IMR-90 (cell line): ENCODE data around the gene DGKB. TPM values are rescaled to one million over a fixed set of nuclear protein-coding genes. Genes with fewer than 3 reads are reported as not detected.

Source experiments
- ATAC-seq: fragments of 200-7000 bp; cut with Tn5 transposase; 2 replicates; pipeline ENCODE4 v1.9.1; 2020; ENCODE audit warnings: low read depth, mild to moderate bottlenecking, moderate library complexity
- BruUV-seq: library from RNA; stranded (reverse); fragments of 400-500 nt; replicated peaks from 2 replicates; lab custom pipeline; 2021; lab: Mats Ljungman, UMichigan
- CTCF ChIA-PET: fragments of 300-600 bp; formaldehyde crosslinking; extraction: SDS; loops from one replicate; lab custom pipeline; 2021; ENCODE audit warnings: antibody characterized with exemption; lab: Yijun Ruan, JAX
- POLR2A ChIA-PET: fragments of 300-600 bp; sonication (Branson Sonifier 250); formaldehyde crosslinking; loops from one replicate; lab custom pipeline; 2022; ENCODE audit warnings: antibody characterized with exemption; ENCODE audit not compliant: unreplicated experiment; lab: Charles Lee
- DNase-seq: peaks from one replicate; pipeline ENCODE4 v3.0.0; 2013
- H2AFZ ChIP-seq: replicated peaks from 2 replicates; pipeline ENCODE3; 2013; ENCODE audit warnings: low read length, mild to moderate bottlenecking; ENCODE audit not compliant: poor library complexity
- H2AK5ac ChIP-seq: 2 replicates; pipeline ENCODE4 v1.6.1; 2013; ENCODE audit warnings: low read depth, low read length, inconsistent platforms
- H2AK9ac ChIP-seq: replicated peaks from 2 replicates; pipeline ENCODE3; 2013; ENCODE audit warnings: mild to moderate bottlenecking, low read depth, low read length, moderate library complexity; ENCODE audit not compliant: poor library complexity
- H2BK120ac ChIP-seq: 2 replicates; pipeline ENCODE4 v1.6.1; 2013; ENCODE audit warnings: low read depth, low read length, inconsistent platforms
- H2BK15ac ChIP-seq: 3 replicates; pipeline ENCODE4 v1.6.1; 2013; ENCODE audit warnings: low read depth, low read length, inconsistent platforms
- H2BK20ac ChIP-seq: 2 replicates; pipeline ENCODE4 v1.6.1; 2013; ENCODE audit warnings: low read depth, mild to moderate bottlenecking, inconsistent platforms, low read length, moderate library complexity
- H2BK5ac ChIP-seq: 2 replicates; pipeline ENCODE4 v1.6.1; 2013; ENCODE audit warnings: mild to moderate bottlenecking, low read depth, low read length, inconsistent platforms; ENCODE audit not compliant: poor library complexity, severe bottlenecking
- H3K14ac ChIP-seq: replicated peaks from 2 replicates; pipeline ENCODE4 v1.6.1; 2013; ENCODE audit warnings: low read depth, low read length, inconsistent platforms
- H3K18ac ChIP-seq: 2 replicates; pipeline ENCODE4 v1.6.1; 2013; ENCODE audit warnings: low read depth, low read length, control low read depth
- H3K23ac ChIP-seq: 2 replicates; pipeline ENCODE4 v1.6.1; 2013; ENCODE audit warnings: low read depth, low read length, inconsistent platforms
- H3K27ac ChIP-seq: 2 replicates; pipeline ENCODE4 v1.5.1; 2013; ENCODE audit warnings: mild to moderate bottlenecking, control low read depth, low read length; ENCODE audit not compliant: insufficient read depth
- H3K27me3 ChIP-seq: 2 replicates; pipeline ENCODE4 v1.6.1; 2013; ENCODE audit warnings: low read length; ENCODE audit not compliant: control insufficient read depth, insufficient read depth
- H3K36me3 ChIP-seq: 2 replicates; pipeline ENCODE4 v1.6.1; 2013; ENCODE audit warnings: low read length, mixed read lengths; ENCODE audit not compliant: control insufficient read depth, insufficient read depth
- H3K4ac ChIP-seq: 2 replicates; pipeline ENCODE4 v1.6.1; 2013; ENCODE audit warnings: low read depth, low read length, inconsistent platforms
- H3K4me1 ChIP-seq: 2 replicates; pipeline ENCODE4 v1.6.1; 2013; ENCODE audit warnings: low read length, mixed read lengths; ENCODE audit not compliant: control insufficient read depth, insufficient read depth
- H3K4me2 ChIP-seq: 2 replicates; pipeline ENCODE4 v1.6.1; 2013; ENCODE audit warnings: low read depth, mild to moderate bottlenecking, control low read depth, low read length, moderate library complexity
- H3K4me3 ChIP-seq: 2 replicates; pipeline ENCODE4 v1.5.1; 2013; ENCODE audit warnings: low read depth, mild to moderate bottlenecking, control low read depth, low read length, moderate library complexity; ENCODE audit not compliant: insufficient read depth
- H3K56ac ChIP-seq: 2 replicates; pipeline ENCODE4 v1.6.1; 2013; ENCODE audit warnings: low read length, inconsistent platforms; ENCODE audit not compliant: insufficient read depth; ENCODE audit errors: extremely low read depth
- H3K79me1 ChIP-seq, 2 experiments: 2 replicates each; pipeline ENCODE4 v1.6.1; 2013; ENCODE audit warnings: low read length in 2 of 2, inconsistent platforms in 1 of 2, low read depth in 1 of 2
- H3K9ac ChIP-seq: 2 replicates; pipeline ENCODE4 v1.6.1; 2013; ENCODE audit warnings: low read depth, low read length, control low read depth
- H3K9me1 ChIP-seq: 2 replicates; pipeline ENCODE4 v1.6.1; 2013; ENCODE audit warnings: low read length, inconsistent platforms; ENCODE audit not compliant: insufficient read depth
- H3K9me3 ChIP-seq: 2 replicates; pipeline ENCODE4 v1.6.1; 2013; ENCODE audit warnings: low read length; ENCODE audit not compliant: control insufficient read depth, insufficient read depth
- H4K20me1 ChIP-seq: 2 replicates; pipeline ENCODE4 v1.6.1; 2013; ENCODE audit warnings: low read length, inconsistent platforms; ENCODE audit not compliant: insufficient read depth
- H4K5ac ChIP-seq: 2 replicates; pipeline ENCODE4 v1.6.1; 2013; ENCODE audit warnings: mild to moderate bottlenecking, low read depth, low read length, control low read depth
- H4K8ac ChIP-seq, 2 experiments: 2 replicates each; pipeline ENCODE4 v1.6.1; 2013; ENCODE audit warnings: low read depth in 2 of 2, low read length in 2 of 2, control low read depth in 1 of 2, inconsistent platforms in 1 of 2
- H4K91ac ChIP-seq: 2 replicates; pipeline ENCODE4 v1.6.1; 2013; ENCODE audit warnings: low read depth, low read length, inconsistent platforms; ENCODE audit not compliant: insufficient read depth
- CEBPB ChIP-seq: IDR thresholded peaks from 2 replicates; pipeline ENCODE4 v1.6.1; 2012; ENCODE audit warnings: low read depth, low read length, improper control_type of control experiment
- RAD21 ChIP-seq: IDR thresholded peaks from 2 replicates; pipeline ENCODE4 v1.6.1; 2012; ENCODE audit warnings: low read length, improper control_type of control experiment
- SMC3 ChIP-seq: fragments of 150-350 bp; IDR thresholded peaks from 2 replicates; pipeline ENCODE4 v1.6.1; 2016; ENCODE audit warnings: low read depth, mild to moderate bottlenecking, antibody characterized with exemption, low read length, moderate library complexity
- WGBS, 2 experiments: methylation state at CpG; one replicate each; pipeline versions ENCODE4 v1.1.5 to v1.1.7; 2013; ENCODE audit warnings: missing lambda C conversion rate in 2 of 2; ENCODE audit not compliant: insufficient read length in 1 of 2; ENCODE audit errors: extremely low coverage in 2 of 2; 5-methylcytosine and 5-hydroxymethylcytosine counted together
- dilution Hi-C: fragments of 300-500 bp; cut with HindIII; formaldehyde crosslinking; loops from one replicate; pipeline ENCODE4 v1.14.3; 2018; ENCODE audit warnings: low sequenced_read_pairs; ENCODE audit not compliant: unreplicated experiment
- in situ Hi-C: fragments of 300-500 bp; cut with MboI; formaldehyde crosslinking; loops from 3 replicates; pipeline ENCODE4 v1.14.3; 2019; ENCODE audit warnings: low sequenced_read_pairs, inconsistent platforms, mixed read lengths
- intact Hi-C: fragments of 100-400 bp; cut with micrococcal nuclease; formaldehyde crosslinking; loops from 2 replicates; pipeline ENCODE4 v1.10.0; 2022
- polyA plus RNA-seq, 3 experiments: library from polyadenylated mRNA; depleted of rRNA; stranded (reverse); fragments of >200 nt; gene quantifications; 2 replicates each; pipeline ENCODE4 v1.2.3, GENCODE V29; 2012; ENCODE audit warnings: low replicate concordance in 1 of 3
- total RNA-seq: library from RNA; depleted of rRNA; stranded (reverse); fragments of >200 nt; gene quantifications from 2 replicates; pipeline ENCODE4 v1.2.3, GENCODE V29; 2012
- TF ChIP-seq, protein P1 (sequence below): fragments of 150-350 bp; IDR thresholded peaks from 2 replicates; pipeline ENCODE4 v1.6.1; 2017; ENCODE audit warnings: mild to moderate bottlenecking, antibody characterized with exemption, low read length, low read depth

The DGKB gene
- total and polyA plus RNA-seq, 2 of the 4 experiments (the other 2 are of a cell fraction): not detected

DNA sequence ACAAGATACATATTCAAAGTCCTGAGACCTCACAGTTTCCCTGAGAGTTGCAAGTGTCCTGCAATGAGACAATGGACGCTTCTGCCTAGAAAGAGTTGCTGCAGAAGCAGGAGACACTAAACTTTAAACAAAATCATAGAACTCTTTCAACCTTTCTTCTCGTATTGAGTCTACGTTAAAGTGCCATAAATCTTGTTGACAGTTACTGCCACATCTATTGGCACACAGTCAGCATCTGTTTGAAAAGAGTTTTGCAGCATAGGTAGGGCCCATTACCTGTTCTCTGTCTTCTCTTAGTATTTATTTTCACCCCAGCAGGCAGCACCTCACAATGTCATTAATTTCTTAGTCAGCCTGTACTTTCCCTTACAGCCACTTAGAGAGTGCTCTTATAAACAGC, 577.8 kb downstream of the DGKB start:
- no peak overlapping the region for H4K5ac ChIP-seq
- intact Hi-C loops: no loop called here

More for the DNA sequence above, 577.8 kb downstream of the DGKB start:
- in situ Hi-C loops (no loop called here), dilution Hi-C loops (no loop called here)
- Histone ChIP-seq H3K9ac (no peak overlapping the region), H4K20me1 (no peaks in the 10 kb centered on the region), H2AFZ (no peak overlapping the region), H2AK5ac (no peak overlapping the region), H2BK20ac (no peak overlapping the region), H4K91ac (no peak overlapping the region), H3K23ac (no peak overlapping the region), H3K14ac (no peak overlapping the region), H3K9me1 (no peaks in the 10 kb centered on the region), H4K8ac (no peak overlapping the region), H3K4ac (no peak overlapping the region), H2AK9ac (no peak overlapping the region), H3K4me1 (no peaks in the 10 kb centered on the region), H3K36me3 (no peaks in the 10 kb centered on the region), H3K56ac (no peak overlapping the region), H2BK15ac (no peak overlapping the region), H2BK5ac (no peak overlapping the region), H3K79me1 (no peaks in the 10 kb centered on the region), H3K27ac (no peak overlapping the region), H3K27me3 (no peaks in the 10 kb centered on the region), H3K4me3 (no peak overlapping the region), H2BK120ac (no peak overlapping the region), H3K4me2 (no peak overlapping the region), H3K9me3 (no peaks in the 10 kb centered on the region), H3K18ac (no peak overlapping the region)
- DNase-seq: no peak
- POLR2A ChIA-PET: no interaction called here
- BruUV-seq: no TSS peak
- TF ChIP-seq, protein P1, sequence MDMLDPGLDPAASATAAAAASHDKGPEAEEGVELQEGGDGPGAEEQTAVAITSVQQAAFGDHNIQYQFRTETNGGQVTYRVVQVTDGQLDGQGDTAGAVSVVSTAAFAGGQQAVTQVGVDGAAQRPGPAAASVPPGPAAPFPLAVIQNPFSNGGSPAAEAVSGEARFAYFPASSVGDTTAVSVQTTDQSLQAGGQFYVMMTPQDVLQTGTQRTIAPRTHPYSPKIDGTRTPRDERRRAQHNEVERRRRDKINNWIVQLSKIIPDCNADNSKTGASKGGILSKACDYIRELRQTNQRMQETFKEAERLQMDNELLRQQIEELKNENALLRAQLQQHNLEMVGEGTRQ: no peak
- TF ChIP-seq SMC3 (no peak), CEBPB (no peak), RAD21 (no peak)
- ATAC-seq: no peak
- CTCF ChIA-PET: no interaction called here
- no CpG with 5 or more reads among the region's 3 CpGs for WGBS, 2 experiments
